ENCODE data around the gene CLMP.

CLMP gene

DNA sequence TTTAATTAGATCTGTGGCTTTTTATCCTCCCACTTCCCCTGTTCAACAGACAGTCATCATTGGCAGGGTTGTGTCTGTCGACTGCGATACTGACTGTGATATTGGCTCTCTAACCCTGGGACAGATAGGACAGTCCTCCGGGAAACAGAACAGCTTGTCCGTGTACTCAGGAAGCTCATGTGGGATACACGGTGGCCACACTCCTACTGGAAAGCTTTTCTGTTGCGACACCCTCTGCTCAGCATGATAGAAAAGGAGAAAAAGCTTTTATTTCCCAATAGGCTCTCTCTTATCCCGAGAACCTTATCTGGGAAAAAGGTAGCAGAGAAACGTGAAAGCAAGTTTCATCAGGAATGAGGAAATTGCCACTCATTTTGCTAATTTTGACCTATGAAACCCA, 72.7 kb downstream of the CLMP start:
- Histone ChIP-seq H3K27ac (ENCODE audit: extremely low read depth, low read depth, low read length) (no peak overlapping the region), H3K36me3 (ENCODE audit: control insufficient read depth in 2 of 2, insufficient read depth in 1 of 2, low read length in 2 of 2) (no peaks in the 10 kb centered on the region), H3K4me3 (ENCODE audit: low read depth, low read length) (no peak overlapping the region), H3K9me3 (ENCODE audit: control insufficient read depth, insufficient read depth, low read depth, low read length) (no peaks in the 10 kb centered on the region), H3K4me1 (ENCODE audit: control insufficient read depth, insufficient read depth, low read length) (no peaks in the 10 kb centered on the region)
- TF ChIP-seq OSR2 (tag by site-specific recombination; IDR thresholded peaks at IDR 0.05) (no peak), ZNF266 (tag by site-specific recombination; IDR thresholded peaks at IDR 0.05; ENCODE audit: low read depth) (no peak), ZFP69B (tag by site-specific recombination; IDR thresholded peaks at IDR 0.05) (no peak), SP3 (tag by site-specific recombination; IDR thresholded peaks at IDR 0.05) (no peak), PRDM1 (tag by site-specific recombination; IDR thresholded peaks at IDR 0.05) (peak; percentile 43; the same call in 1 of the 2 replicates)
- POLR2A ChIA-PET: no interaction called here
- CTCF ChIA-PET: interaction anchor here (0.7 to 2.0 kb wide), 3 partner anchors 11 to 198 kb away, joined by 3 to 16 read pairs (median 4); no protein-coding TSS in a partner anchor

DNA sequence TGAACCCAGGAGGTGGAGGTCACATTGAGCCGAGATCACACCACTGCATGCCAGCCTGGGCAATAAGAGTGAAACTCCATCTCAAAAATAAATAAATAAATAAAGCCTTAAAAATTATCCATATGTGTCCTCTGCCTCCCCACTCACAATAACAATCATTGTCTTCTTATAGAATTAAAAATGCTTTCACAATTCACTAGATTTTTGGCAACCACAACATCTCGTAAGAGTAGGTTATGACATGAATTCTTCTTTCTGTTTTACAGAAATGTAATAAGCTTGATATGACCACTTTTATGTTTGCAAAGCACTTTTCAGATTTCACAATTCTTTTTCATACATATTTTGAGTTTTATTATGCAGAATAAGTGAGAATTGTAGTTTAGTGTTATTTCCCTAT, 78.6 kb downstream of the CLMP start:
- ChIA-PET CTCF (interaction anchor here (0.8 to 0.9 kb wide), 2 partner anchors 131 to 145 kb away, joined by 3 read pairs; no protein-coding TSS in a partner anchor), POLR2A (no interaction called here)
- H3K4me3 ChIP-seq (ENCODE audit: low read depth, low read length): no peak overlapping the region
- no peaks in the 10 kb centered on the region for H3K4me1 ChIP-seq (ENCODE audit: control insufficient read depth, insufficient read depth, low read length)
- H3K27ac ChIP-seq (ENCODE audit: extremely low read depth, low read depth, low read length): no peak overlapping the region
- TF ChIP-seq REPIN1 (tag by site-specific recombination; IDR thresholded peaks at IDR 0.05; ENCODE audit: low read depth) (no peak), ZNF48 (tag by site-specific recombination; IDR thresholded peaks at IDR 0.05) (no peak), ZNF530 (tag by site-specific recombination; IDR thresholded peaks at IDR 0.05; ENCODE audit: low read depth) (no peak), ZNF639 (tag by site-specific recombination; IDR thresholded peaks at IDR 0.05) (no peak), ZNF311 (tag by site-specific recombination; IDR thresholded peaks at IDR 0.05; ENCODE audit: borderline replicate concordance) (no peak), ZBTB8A (tag by site-specific recombination; IDR thresholded peaks at IDR 0.05) (no peak), HOXC10 (CRISPR knock-in tag; IDR thresholded peaks at IDR 0.05) (no peak), ZNF2 (tag by site-specific recombination; IDR thresholded peaks at IDR 0.05) (no peak), OSR2 (tag by site-specific recombination; IDR thresholded peaks at IDR 0.05) (no peak), ZNF155 (tag by site-specific recombination; IDR thresholded peaks at IDR 0.05) (no peak), SALL2 (tag by site-specific recombination; IDR thresholded peaks at IDR 0.05; ENCODE audit: borderline replicate concordance) (no peak), ZNF544 (tag by site-specific recombination; IDR thresholded peaks at IDR 0.05) (no peak), SP3 (tag by site-specific recombination; IDR thresholded peaks at IDR 0.05) (no peak), ZNF76 (tag by site-specific recombination; IDR thresholded peaks at IDR 0.05; ENCODE audit: borderline replicate concordance, low read depth) (no peak), ZNF404 (tag by site-specific recombination; IDR thresholded peaks at IDR 0.05) (no peak), ZNF391 (tag by site-specific recombination; IDR thresholded peaks at IDR 0.05; ENCODE audit: borderline replicate concordance, low read depth) (no peak), ZNF335 (tag by site-specific recombination; conservative IDR thresholded peaks at IDR 0.05) (no peak)
- TF ChIP-seq, protein P1, sequence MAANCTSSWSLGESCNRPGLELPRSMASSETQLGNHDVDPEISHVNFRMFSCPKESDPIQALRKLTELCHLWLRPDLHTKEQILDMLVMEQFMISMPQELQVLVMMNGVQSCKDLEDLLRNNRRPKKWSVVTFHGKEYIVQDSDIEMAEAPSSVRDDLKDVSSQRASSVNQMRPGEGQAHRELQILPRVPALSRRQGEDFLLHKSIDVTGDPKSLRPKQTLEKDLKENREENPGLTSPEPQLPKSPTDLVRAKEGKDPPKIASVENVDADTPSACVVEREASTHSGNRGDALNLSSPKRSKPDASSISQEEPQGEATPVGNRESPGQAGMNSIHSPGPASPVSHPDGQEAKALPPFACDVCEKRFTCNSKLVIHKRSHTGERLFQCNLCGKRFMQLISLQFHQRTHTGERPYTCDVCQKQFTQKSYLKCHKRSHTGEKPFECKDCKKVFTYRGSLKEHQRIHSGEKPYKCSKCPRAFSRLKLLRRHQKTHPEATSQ (tag by site-specific recombination; IDR thresholded peaks at IDR 0.05): no peak
- H3K9me3 ChIP-seq (ENCODE audit: control insufficient read depth, insufficient read depth, low read depth, low read length): no peaks in the 10 kb centered on the region
- H3K36me3 ChIP-seq (ENCODE audit: control insufficient read depth in 2 of 2, insufficient read depth in 1 of 2, low read length in 2 of 2): no peaks in the 10 kb centered on the region

- Histone ChIP-seq H3K36me3 (ENCODE audit: control insufficient read depth in 2 of 2, insufficient read depth in 1 of 2, low read length in 2 of 2) (no peaks in the 10 kb centered on the region), H3K4me3 (ENCODE audit: low read depth, low read length) (no peak overlapping the region), H3K4me1 (ENCODE audit: control insufficient read depth, insufficient read depth, low read length) (no peaks in the 10 kb centered on the region), H3K27ac (ENCODE audit: extremely low read depth, low read depth, low read length) (no peak overlapping the region), H3K9me3 (ENCODE audit: control insufficient read depth, insufficient read depth, low read depth, low read length) (no peaks in the 10 kb centered on the region)
- no peak for TF ChIP-seq ZSCAN30 (tag by site-specific recombination; IDR thresholded peaks at IDR 0.05)
- no peak for TF ChIP-seq ZNF580 (tag by site-specific recombination; IDR thresholded peaks at IDR 0.05)
- peak; percentile 77 for TF ChIP-seq ZNF654 (tag by site-specific recombination; IDR thresholded peaks at IDR 0.05; ENCODE audit: low read depth)
- TF ChIP-seq, protein P2, sequence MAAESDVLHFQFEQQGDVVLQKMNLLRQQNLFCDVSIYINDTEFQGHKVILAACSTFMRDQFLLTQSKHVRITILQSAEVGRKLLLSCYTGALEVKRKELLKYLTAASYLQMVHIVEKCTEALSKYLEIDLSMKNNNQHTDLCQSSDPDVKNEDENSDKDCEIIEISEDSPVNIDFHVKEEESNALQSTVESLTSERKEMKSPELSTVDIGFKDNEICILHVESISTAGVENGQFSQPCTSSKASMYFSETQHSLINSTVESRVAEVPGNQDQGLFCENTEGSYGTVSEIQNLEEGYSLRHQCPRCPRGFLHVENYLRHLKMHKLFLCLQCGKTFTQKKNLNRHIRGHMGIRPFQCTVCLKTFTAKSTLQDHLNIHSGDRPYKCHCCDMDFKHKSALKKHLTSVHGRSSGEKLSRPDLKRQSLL (tag by site-specific recombination; IDR thresholded peaks at IDR 0.05): no peak
- ChIA-PET POLR2A (interaction anchor here (0.7 to 1.0 kb wide), 2 partner anchors 32 to 136 kb away, joined by 3 to 4 read pairs; no protein-coding TSS in a partner anchor), CTCF (interaction anchor here (0.6 to 14.6 kb wide), 36 partner anchors 9 to 450 kb away, joined by 3 to 261 read pairs (median 4); no protein-coding TSS in a partner anchor)
Observed at GRCh38 chr11:123111465-123111864, 83.6 kb downstream of the CLMP start.
